Activated B cell treated with CpG ODN at 0.5 μM for 24 hours (primary cell): ENCODE results near the gene NANOS2. TPM values are rescaled to one million over a fixed set of nuclear protein-coding genes. Genes with fewer than 3 reads are reported as not detected.

Experiments
- ATAC-seq: fragments of 200-7000 bp; cut with Tn5 transposase; one replicate; pipeline ENCODE4 v1.10.0; 2021; ENCODE audit warnings: low read depth, mild to moderate bottlenecking, moderate library complexity
- CTCF ChIA-PET: fragments of 350-600 bp; sonication (Branson Sonifier 250); formaldehyde crosslinking; loops from one replicate; lab custom pipeline; 2021; ENCODE audit warnings: antibody characterized with exemption; lab: Charles Lee
- POLR2A ChIA-PET: fragments of 350-600 bp; sonication (Branson Sonifier 250); formaldehyde crosslinking; loops from one replicate; lab custom pipeline; 2021; ENCODE audit warnings: antibody characterized with exemption; lab: Charles Lee
- DNase-seq: peaks from one replicate; pipeline ENCODE4 v3.0.0; 2022
- H3K27ac Mint-ChIP-seq: one replicate; pipeline ENCODE4 v1.8.0; 2020; ENCODE audit warnings: mixed read lengths
- H3K27me3 Mint-ChIP-seq: one replicate; pipeline ENCODE4 v1.8.0; 2021; ENCODE audit warnings: mixed read lengths
- H3K36me3 Mint-ChIP-seq: one replicate; pipeline ENCODE4 v1.8.0; 2021; ENCODE audit warnings: low read depth, mixed read lengths
- H3K4me1 Mint-ChIP-seq: one replicate; pipeline ENCODE4 v1.8.0; 2021; ENCODE audit warnings: mixed read lengths
- H3K4me3 Mint-ChIP-seq: one replicate; pipeline ENCODE4 v1.8.0; 2020; ENCODE audit warnings: mild to moderate bottlenecking, mixed read lengths
- H3K9me3 Mint-ChIP-seq: one replicate; pipeline ENCODE4 v1.8.0; 2020; ENCODE audit warnings: mixed read lengths
- CTCF ChIP-seq: fragments of 200-600 bp; IDR thresholded peaks from one replicate; pipeline ENCODE4 v1.8.0; 2022; ENCODE audit warnings: antibody characterized with exemption, mild to moderate bottlenecking
- intact Hi-C: fragments of 100-400 bp; cut with micrococcal nuclease; formaldehyde crosslinking; loops from one replicate; pipeline ENCODE4 v1.15.1; 2024
- total RNA-seq: library from RNA; stranded (reverse); gene quantifications from 2 replicates; pipeline ENCODE4 v1.2.3, GENCODE V29; 2022

NANOS2 gene
- not detected in 2 replicates for total RNA-seq

- no peak within 1 kb of the TSS for H3K4me3 Mint-ChIP-seq
Observed at GRCh38 chr19:45913874-45914830, at the start of gene NANOS2. TSS of gene NANOS2 (minus strand) at chr19:45914778. CDS start at chr19:45914693, 85 bp downstream.

GRCh38 chr19:45962021-45962420, 47.4 kb upstream of the NANOS2 start:
- DNase-seq (no peak), ATAC-seq (no peak)
- no peak overlapping the region for H3K4me3 Mint-ChIP-seq
- ChIA-PET CTCF (no interaction called here), POLR2A (interaction anchor here (0.5 kb wide), 1 partner anchor 105 kb away, joined by 4 read pairs; no protein-coding TSS in a partner anchor)
- no peak for TF ChIP-seq CTCF
- H3K4me1 Mint-ChIP-seq, result no peaks in the 10 kb centered on the region
- H3K36me3 Mint-ChIP-seq, result no peaks in the 10 kb centered on the region
- peaks cover 51% of the 10 kb centered on the region for H3K27me3 Mint-ChIP-seq
- no peaks in the 10 kb centered on the region for H3K9me3 Mint-ChIP-seq
- no peak overlapping the region for H3K27ac Mint-ChIP-seq
- intact Hi-C loops, result no loop called here

More at GRCh38 chr19:45913874-45914830, at the start of gene NANOS2:
- Mint-ChIP-seq H3K27me3 (peaks cover 24% of the 10 kb centered on the region), H3K9me3 (no peaks in the 10 kb centered on the region), H3K36me3 (no peaks in the 10 kb centered on the region), H3K27ac (no peak within 1 kb of the TSS), H3K4me1 (no peaks in the 10 kb centered on the region)
- no peak for TF ChIP-seq CTCF
- ChIA-PET POLR2A (no interaction called here), CTCF (no interaction called here)
- intact Hi-C loops, result no loop called here
- no peak for ATAC-seq
- no peak for DNase-seq

GRCh38 chr19:45960595-45961235, 46.1 kb upstream of the NANOS2 start:
- no peaks in the 10 kb centered on the region for H3K36me3 Mint-ChIP-seq
- H3K9me3 Mint-ChIP-seq, result no peaks in the 10 kb centered on the region
- no peak overlapping the region for H3K4me3 Mint-ChIP-seq
- CTCF ChIA-PET, result no interaction called here
- DNase-seq (no peak), ATAC-seq (no peak)
- H3K4me1 Mint-ChIP-seq, result no peaks in the 10 kb centered on the region
- no peak overlapping the region for H3K27ac Mint-ChIP-seq
- POLR2A ChIA-PET, result no interaction called here
- H3K27me3 Mint-ChIP-seq, result peaks cover 45% of the 10 kb centered on the region
- intact Hi-C loops, result no loop called here
- no peak for TF ChIP-seq CTCF

GRCh38 chr19:45959517-45960025, 45.0 kb upstream of the NANOS2 start:
- CTCF ChIA-PET, result no interaction called here
- TF ChIP-seq CTCF, result no peak
- no peaks in the 10 kb centered on the region for H3K9me3 Mint-ChIP-seq
- H3K4me3 Mint-ChIP-seq, result no peak overlapping the region
- H3K27me3 Mint-ChIP-seq, result peaks cover 42% of the 10 kb centered on the region
- H3K4me1 Mint-ChIP-seq, result no peaks in the 10 kb centered on the region
- no peaks in the 10 kb centered on the region for H3K36me3 Mint-ChIP-seq
- ATAC-seq (no peak), DNase-seq (no peak)
- intact Hi-C loops, result no loop called here
- POLR2A ChIA-PET, result no interaction called here
- no peak overlapping the region for H3K27ac Mint-ChIP-seq
